Tibial artery (tissue), 4 donors: ENCODE measurements around the gene CD96.

Source experiments
- DNase-seq, 2 donors: peaks; one replicate each; pipeline ENCODE4 v3.0.0-alpha.2; 2019
- H3K27ac ChIP-seq, 2 donors: fragments of 200-600 bp; sonication (generic) in 1 of 2; 1 replicate in 1 of 2; 2 replicates in 1 of 2; pipeline ENCODE4 v1.5.1; 2018 to 2019; ENCODE audit warnings: mild to moderate bottlenecking in 1 of 2
- H3K27me3 ChIP-seq, 2 donors: fragments of 200-600 bp; sonication (generic) in 1 of 2; one replicate each; pipeline versions ENCODE4 v1.5.1 to v1.6.0; 2016 to 2019
- H3K36me3 ChIP-seq, 3 donors: fragments of 200-600 bp; sonication (generic) in 2 of 3; one replicate each; pipeline ENCODE4 v1.5.1; 2016 to 2019; ENCODE audit warnings: mild to moderate bottlenecking in 2 of 3
- H3K4me1 ChIP-seq, 4 donors: fragments of 200-600 bp; sonication (generic) in 2 of 4; 1 replicate in 3 of 4; 2 replicates in 1 of 4; pipeline ENCODE4 v1.5.1; 2016 to 2019
- H3K4me3 ChIP-seq, 2 donors: fragments of 200-600 bp; sonication (generic) in 1 of 2; 1 replicate in 1 of 2; 2 replicates in 1 of 2; pipeline ENCODE4 v1.5.1; 2018 to 2019; ENCODE audit warnings: mild to moderate bottlenecking in 2 of 2
- H3K9me3 ChIP-seq, 3 donors: fragments of 200-600 bp; sonication (generic) in 1 of 3; one replicate each; pipeline ENCODE4 v1.5.1; 2016 to 2019
- intact Hi-C: fragments of 100-400 bp; cut with DNase I; formaldehyde crosslinking; loops from one replicate; pipeline ENCODE4 v1.15.0; 2023; ENCODE audit warnings: low total_unique reads
- TF ChIP-seq, protein P1 (sequence below), 2 experiments: fragments of 200-600 bp in 1 of 2; fragments of 450-650 bp in 1 of 2; IDR thresholded peaks; one replicate each; pipeline ENCODE4 v1.5.1; 2017 to 2019; ENCODE audit warnings: antibody characterized with exemption in 2 of 2, mild to moderate bottlenecking in 1 of 2, moderate library complexity in 1 of 2

Gene CD96

GRCh38 chr3:111598552-111598951, 56.6 kb downstream of the CD96 start:
- Histone ChIP-seq H3K9me3 (no peaks in the 10 kb centered on the region), H3K27ac (no peak overlapping the region), H3K27me3 (no peaks in the 10 kb centered on the region), H3K4me3 (no peak overlapping the region), H3K36me3 (no peaks in the 10 kb centered on the region), H3K4me1 (no peaks in the 10 kb centered on the region)
- TF ChIP-seq, protein P1, sequence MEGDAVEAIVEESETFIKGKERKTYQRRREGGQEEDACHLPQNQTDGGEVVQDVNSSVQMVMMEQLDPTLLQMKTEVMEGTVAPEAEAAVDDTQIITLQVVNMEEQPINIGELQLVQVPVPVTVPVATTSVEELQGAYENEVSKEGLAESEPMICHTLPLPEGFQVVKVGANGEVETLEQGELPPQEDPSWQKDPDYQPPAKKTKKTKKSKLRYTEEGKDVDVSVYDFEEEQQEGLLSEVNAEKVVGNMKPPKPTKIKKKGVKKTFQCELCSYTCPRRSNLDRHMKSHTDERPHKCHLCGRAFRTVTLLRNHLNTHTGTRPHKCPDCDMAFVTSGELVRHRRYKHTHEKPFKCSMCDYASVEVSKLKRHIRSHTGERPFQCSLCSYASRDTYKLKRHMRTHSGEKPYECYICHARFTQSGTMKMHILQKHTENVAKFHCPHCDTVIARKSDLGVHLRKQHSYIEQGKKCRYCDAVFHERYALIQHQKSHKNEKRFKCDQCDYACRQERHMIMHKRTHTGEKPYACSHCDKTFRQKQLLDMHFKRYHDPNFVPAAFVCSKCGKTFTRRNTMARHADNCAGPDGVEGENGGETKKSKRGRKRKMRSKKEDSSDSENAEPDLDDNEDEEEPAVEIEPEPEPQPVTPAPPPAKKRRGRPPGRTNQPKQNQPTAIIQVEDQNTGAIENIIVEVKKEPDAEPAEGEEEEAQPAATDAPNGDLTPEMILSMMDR (IDR thresholded peaks at IDR 0.05), result no peak
- DNase-seq, result no peak
- intact Hi-C loops, result no loop called here

DNA sequence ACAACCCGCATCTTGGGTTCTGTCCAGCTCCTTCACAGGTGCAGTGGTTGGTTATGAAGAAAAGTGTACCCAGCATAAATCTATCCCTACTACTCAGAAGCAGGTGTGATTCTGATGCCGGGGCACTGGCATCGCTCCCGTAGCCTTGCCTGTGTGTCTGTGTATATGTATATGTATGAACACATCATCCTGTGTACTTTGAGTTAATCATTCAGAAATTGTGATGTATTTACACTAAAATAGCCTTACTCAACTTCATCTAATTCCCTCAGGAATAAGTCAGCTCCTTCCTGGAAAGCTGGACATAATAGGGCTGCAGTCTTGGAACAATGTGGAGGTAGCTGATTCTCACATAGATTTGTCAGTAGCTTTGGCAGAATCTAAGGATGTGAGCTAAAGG, 59.8 kb downstream of the CD96 start:
- Histone ChIP-seq H3K9me3 (no peaks in the 10 kb centered on the region), H3K36me3 (no peaks in the 10 kb centered on the region), H3K27ac (no peak overlapping the region), H3K4me1 (no peaks in the 10 kb centered on the region), H3K27me3 (no peaks in the 10 kb centered on the region), H3K4me3 (no peak overlapping the region)
- no peak for DNase-seq
- intact Hi-C loops, result no loop called here
- TF ChIP-seq, protein P1 (IDR thresholded peaks at IDR 0.05), result no peak

- TF ChIP-seq, protein P1 (IDR thresholded peaks at IDR 0.05), result no peak
- H3K36me3 ChIP-seq, result no peaks in the 10 kb centered on the region
- intact Hi-C loops, result no loop called here
- H3K9me3 ChIP-seq, result no peaks in the 10 kb centered on the region
- no peak overlapping the region for H3K27ac ChIP-seq
- no peak for DNase-seq
- H3K27me3 ChIP-seq, result no peaks in the 10 kb centered on the region
- H3K4me3 ChIP-seq, result no peak overlapping the region
- H3K4me1 ChIP-seq, result no peaks in the 10 kb centered on the region
These were observed 61.7 kb downstream of the CD96 start for GRCh38 chr3:111603679-111604078.

GRCh38 chr3:111604119-111604518, 62.1 kb downstream of the CD96 start:
- Histone ChIP-seq H3K27ac (no peak overlapping the region), H3K27me3 (no peaks in the 10 kb centered on the region), H3K4me3 (no peak overlapping the region), H3K9me3 (no peaks in the 10 kb centered on the region), H3K4me1 (no peaks in the 10 kb centered on the region), H3K36me3 (no peaks in the 10 kb centered on the region)
- TF ChIP-seq, protein P1 (IDR thresholded peaks at IDR 0.05), result no peak
- intact Hi-C loops, result no loop called here
- no peak for DNase-seq

- Histone ChIP-seq H3K27ac (no peak overlapping the region), H3K4me1 (no peaks in the 10 kb centered on the region), H3K36me3 (no peaks in the 10 kb centered on the region), H3K9me3 (no peaks in the 10 kb centered on the region), H3K4me3 (no peak overlapping the region), H3K27me3 (no peaks in the 10 kb centered on the region)
- intact Hi-C loops, result no loop called here
- TF ChIP-seq, protein P1 (IDR thresholded peaks at IDR 0.05), result no peak
- no peak for DNase-seq
These were observed 63.0 kb downstream of the CD96 start for GRCh38 chr3:111605018-111605417.

DNA sequence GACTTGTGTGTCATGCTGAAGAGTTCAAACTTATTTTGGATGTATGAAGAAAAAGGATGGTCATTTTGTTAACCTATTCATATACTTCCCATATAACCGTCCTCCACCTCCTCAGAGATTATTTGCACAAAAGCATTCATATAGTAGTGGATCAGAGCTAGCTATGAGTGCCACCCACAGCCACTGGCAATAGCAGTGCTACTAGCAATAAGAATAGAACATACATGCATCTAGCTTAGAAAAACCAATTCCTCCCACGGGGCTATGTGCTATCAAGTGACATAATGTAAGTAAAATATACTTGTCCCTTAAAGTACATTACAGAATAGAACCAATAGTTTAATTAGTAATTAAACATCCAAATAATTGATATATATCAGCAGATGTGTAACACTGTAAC, 63.5 kb downstream of the CD96 start:
- Histone ChIP-seq H3K36me3 (no peaks in the 10 kb centered on the region), H3K4me1 (no peaks in the 10 kb centered on the region), H3K27ac (no peak overlapping the region), H3K4me3 (no peak overlapping the region), H3K27me3 (no peaks in the 10 kb centered on the region), H3K9me3 (no peaks in the 10 kb centered on the region)
- TF ChIP-seq, protein P1 (IDR thresholded peaks at IDR 0.05), result no peak
- intact Hi-C loops, result no loop called here
- DNase-seq, result no peak
